Measurements from ENCODE around the gene TREX2. TPM values are rescaled to one million over a fixed set of nuclear protein-coding genes. Genes with fewer than 3 reads are reported as not detected.

Gene TREX2
- polyA plus RNA-seq, 1 of the 3 experiments (the other 2 are of a cell fraction), result 0.76 TPM

GRCh38 chrX:153469811-153470410, 24.1 kb upstream of the TREX2 start:
- H3K27ac ChIP-seq (ENCODE audit: low read depth in 2 of 2, low read length in 1 of 2), result peak overlapping the region in 1 of 2 experiments; percentile 24; a peak in 2 of 4 replicates
- peak overlapping the region; percentile 65 to 73 for H3K4me3 ChIP-seq (ENCODE audit: low read depth in 2 of 2, low read length in 1 of 2)
- H3F3A ChIP-seq (replicated peaks; ENCODE audit: insufficient read depth), result no peaks in the 10 kb centered on the region
- no peaks in the 10 kb centered on the region for H3K9me3 ChIP-seq
- DNase-seq, result peak; percentile 55
- 13% methylated on average over 11 of the region's 32 CpGs for WGBS (ENCODE audit: low lambda C conversion rate)
- H3K4me2 ChIP-seq, result peak overlapping the region; percentile 76
- H3K79me2 ChIP-seq (ENCODE audit: insufficient read depth), result peaks cover 11% of the 10 kb centered on the region
- POLR2A ChIA-PET, result interaction anchor here (1.3 kb wide), 1 partner anchor 37 kb away, joined by 4 read pairs; no protein-coding TSS in a partner anchor
- no peak overlapping the region for H2AFZ ChIP-seq (ENCODE audit: low read depth)
- CTCF ChIA-PET, result interaction anchor here (0.6 to 11.6 kb wide), 26 partner anchors 9 to 528 kb away, joined by 3 to 203 read pairs (median 6); partner anchors contain the start of genes BGN, SLC6A8 and TREX2
- no peaks in the 10 kb centered on the region for H3K9me2 ChIP-seq
- peaks cover 0 to 8% of the 10 kb centered on the region in 2 experiments; a peak in 1 of 4 replicates for H3K4me1 ChIP-seq (ENCODE audit: control insufficient read depth in 1 of 2, insufficient read depth in 2 of 2, low read depth in 1 of 2, low read length in 1 of 2)
- peaks cover 0 to 2% of the 10 kb centered on the region in 2 experiments for H3K36me3 ChIP-seq (replicated peaks in 1 of 2; ENCODE audit: control insufficient read depth in 1 of 2, insufficient read depth in 2 of 2, low read length in 1 of 2)
- peak overlapping the region; percentile 63; the same call in 1 of the 2 replicates for H3K9ac ChIP-seq
- H4K20me1 ChIP-seq (ENCODE audit: insufficient read depth), result no peaks in the 10 kb centered on the region
- no peaks in the 10 kb centered on the region; the same call in 1 of the 2 replicates for H3K27me3 ChIP-seq (ENCODE audit: insufficient read depth)
- TF ChIP-seq GATA2 (CRISPR knock-in tag; IDR thresholded peaks at IDR 0.05) (no peak), JUND (IDR thresholded peaks at IDR 0.05) (no peak), POLR2AphosphoS5 (IDR thresholded peaks at IDR 0.05; ENCODE audit: low read depth, low read length) (no peak), CHD2 (IDR thresholded peaks at IDR 0.05; ENCODE audit: low read length, partially characterized antibody) (no peak), IRF3 (IDR thresholded peaks at IDR 0.05; ENCODE audit: low read depth, low read length) (no peak), TCF12 (IDR thresholded peaks at IDR 0.05) (no peak), USF2 (IDR thresholded peaks at IDR 0.05; ENCODE audit: borderline replicate concordance, low read depth, low read length) (no peak), USF1 (IDR thresholded peaks at IDR 0.05; ENCODE audit: borderline replicate concordance, low read depth) (no peak), SIN3A (IDR thresholded peaks at IDR 0.05; ENCODE audit: borderline replicate concordance, low read depth, low read length) (peak; percentile 80; the same call in 1 of the 2 replicates), TAF1 (IDR thresholded peaks at IDR 0.05; ENCODE audit: borderline replicate concordance, low read depth, low read length) (no peak), FOXM1 (IDR thresholded peaks at IDR 0.05; ENCODE audit: low read depth) (no peak), MXI1 (IDR thresholded peaks at IDR 0.05; ENCODE audit: low read depth, low read length) (peak; percentile 55), EP300 (IDR thresholded peaks at IDR 0.05; ENCODE audit: borderline replicate concordance in 1 of 2, low read depth in 1 of 2, low read length in 1 of 2) (no peak), FOSL2 (IDR thresholded peaks at IDR 0.05; ENCODE audit: borderline replicate concordance, low read depth) (no peak), EZH2phosphoT487 (IDR thresholded peaks at IDR 0.05; ENCODE audit: borderline replicate concordance, low read depth) (no peak), TEAD4 (IDR thresholded peaks at IDR 0.05; ENCODE audit: borderline replicate concordance, insufficient read depth) (no peak), YY1 (IDR thresholded peaks at IDR 0.05; ENCODE audit: low read depth) (no peak), NRF1 (IDR thresholded peaks at IDR 0.05; ENCODE audit: low read depth, low read length) (no peak), MEF2A (IDR thresholded peaks at IDR 0.05; ENCODE audit: borderline replicate concordance, low read depth) (no peak), RXRA (IDR thresholded peaks at IDR 0.05; ENCODE audit: borderline replicate concordance, low read depth) (no peak), RAD21 (IDR thresholded peaks at IDR 0.05; ENCODE audit: low read length) (no peak), GABPA (IDR thresholded peaks at IDR 0.05; ENCODE audit: low read depth) (no peak; the same call in 1 of the 2 replicates), FOXJ3 (CRISPR knock-in tag; IDR thresholded peaks at IDR 0.05) (no peak), ELF1 (IDR thresholded peaks at IDR 0.05) (no peak), RCOR1 (IDR thresholded peaks at IDR 0.05; ENCODE audit: low read length) (no peak)
- TF ChIP-seq, protein P1, sequence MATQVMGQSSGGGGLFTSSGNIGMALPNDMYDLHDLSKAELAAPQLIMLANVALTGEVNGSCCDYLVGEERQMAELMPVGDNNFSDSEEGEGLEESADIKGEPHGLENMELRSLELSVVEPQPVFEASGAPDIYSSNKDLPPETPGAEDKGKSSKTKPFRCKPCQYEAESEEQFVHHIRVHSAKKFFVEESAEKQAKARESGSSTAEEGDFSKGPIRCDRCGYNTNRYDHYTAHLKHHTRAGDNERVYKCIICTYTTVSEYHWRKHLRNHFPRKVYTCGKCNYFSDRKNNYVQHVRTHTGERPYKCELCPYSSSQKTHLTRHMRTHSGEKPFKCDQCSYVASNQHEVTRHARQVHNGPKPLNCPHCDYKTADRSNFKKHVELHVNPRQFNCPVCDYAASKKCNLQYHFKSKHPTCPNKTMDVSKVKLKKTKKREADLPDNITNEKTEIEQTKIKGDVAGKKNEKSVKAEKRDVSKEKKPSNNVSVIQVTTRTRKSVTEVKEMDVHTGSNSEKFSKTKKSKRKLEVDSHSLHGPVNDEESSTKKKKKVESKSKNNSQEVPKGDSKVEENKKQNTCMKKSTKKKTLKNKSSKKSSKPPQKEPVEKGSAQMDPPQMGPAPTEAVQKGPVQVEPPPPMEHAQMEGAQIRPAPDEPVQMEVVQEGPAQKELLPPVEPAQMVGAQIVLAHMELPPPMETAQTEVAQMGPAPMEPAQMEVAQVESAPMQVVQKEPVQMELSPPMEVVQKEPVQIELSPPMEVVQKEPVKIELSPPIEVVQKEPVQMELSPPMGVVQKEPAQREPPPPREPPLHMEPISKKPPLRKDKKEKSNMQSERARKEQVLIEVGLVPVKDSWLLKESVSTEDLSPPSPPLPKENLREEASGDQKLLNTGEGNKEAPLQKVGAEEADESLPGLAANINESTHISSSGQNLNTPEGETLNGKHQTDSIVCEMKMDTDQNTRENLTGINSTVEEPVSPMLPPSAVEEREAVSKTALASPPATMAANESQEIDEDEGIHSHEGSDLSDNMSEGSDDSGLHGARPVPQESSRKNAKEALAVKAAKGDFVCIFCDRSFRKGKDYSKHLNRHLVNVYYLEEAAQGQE (IDR thresholded peaks at IDR 0.05; ENCODE audit: low read depth, low read length), result peak; percentile 89
- TF ChIP-seq, protein P2, sequence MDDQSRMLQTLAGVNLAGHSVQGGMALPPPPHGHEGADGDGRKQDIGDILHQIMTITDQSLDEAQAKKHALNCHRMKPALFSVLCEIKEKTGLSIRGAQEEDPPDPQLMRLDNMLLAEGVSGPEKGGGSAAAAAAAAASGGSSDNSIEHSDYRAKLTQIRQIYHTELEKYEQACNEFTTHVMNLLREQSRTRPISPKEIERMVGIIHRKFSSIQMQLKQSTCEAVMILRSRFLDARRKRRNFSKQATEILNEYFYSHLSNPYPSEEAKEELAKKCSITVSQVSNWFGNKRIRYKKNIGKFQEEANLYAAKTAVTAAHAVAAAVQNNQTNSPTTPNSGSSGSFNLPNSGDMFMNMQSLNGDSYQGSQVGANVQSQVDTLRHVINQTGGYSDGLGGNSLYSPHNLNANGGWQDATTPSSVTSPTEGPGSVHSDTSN (IDR thresholded peaks at IDR 0.05), result no peak
